Activated CD8-positive, alpha-beta memory T cell treated with anti-CD3 and anti-CD28 coated beads for 48 hours (primary cell): ENCODE data around the gene FAM193B.
"Not testable (repeated sequence)": the region's sequence is repeated elsewhere in the genome, so short reads cannot be mapped to it uniquely, and the experiment has no call there.

ENCODE experiments used
- DNase-seq, 3 experiments: peaks; one replicate each; pipeline ENCODE4 v3.0.0-alpha.2; 2020; ENCODE audit warnings: low read depth in 2 of 3, low spot score in 2 of 3

Gene FAM193B

DNA sequence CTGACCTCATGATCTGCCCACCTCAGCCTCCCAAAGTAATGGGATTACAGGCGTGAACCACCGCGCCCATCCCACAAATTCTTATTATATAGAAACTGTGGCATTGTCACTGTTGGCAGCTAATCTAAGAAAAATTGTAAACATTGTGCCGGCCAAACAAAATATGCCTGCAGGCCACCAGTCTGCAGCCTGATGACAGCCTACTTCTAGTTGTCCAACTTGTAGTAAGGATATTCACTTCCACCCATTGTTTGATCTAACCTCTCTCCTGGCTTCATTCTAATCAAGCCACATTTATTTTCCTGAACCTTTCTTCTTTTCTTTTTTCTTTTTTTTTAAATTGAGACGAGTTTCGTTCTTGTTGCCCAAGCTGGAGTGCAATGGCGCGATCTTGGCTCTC is 24.0 kb upstream of the FAM193B start:
- DNase-seq: no peak

DNA sequence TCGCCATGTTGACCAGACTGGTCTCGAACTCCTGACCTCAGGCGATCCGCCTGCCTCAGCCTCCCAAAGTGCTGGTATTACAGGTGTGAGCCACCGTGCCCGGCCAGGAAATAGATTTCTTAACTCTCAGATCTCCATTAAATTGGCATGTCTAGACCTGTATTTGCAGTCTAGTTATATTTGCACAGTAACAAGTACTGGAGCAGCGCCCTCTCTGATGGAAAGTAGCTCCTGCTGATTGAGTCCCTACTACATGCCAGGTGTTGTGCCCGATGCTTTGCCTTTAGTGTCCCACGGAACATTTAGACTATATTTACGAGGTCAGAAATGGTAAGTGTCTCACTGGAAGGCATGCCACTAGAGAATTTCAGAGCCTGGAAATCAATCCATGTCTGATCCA is 21.8 kb upstream of the FAM193B start:
- no peak for DNase-seq

DNA sequence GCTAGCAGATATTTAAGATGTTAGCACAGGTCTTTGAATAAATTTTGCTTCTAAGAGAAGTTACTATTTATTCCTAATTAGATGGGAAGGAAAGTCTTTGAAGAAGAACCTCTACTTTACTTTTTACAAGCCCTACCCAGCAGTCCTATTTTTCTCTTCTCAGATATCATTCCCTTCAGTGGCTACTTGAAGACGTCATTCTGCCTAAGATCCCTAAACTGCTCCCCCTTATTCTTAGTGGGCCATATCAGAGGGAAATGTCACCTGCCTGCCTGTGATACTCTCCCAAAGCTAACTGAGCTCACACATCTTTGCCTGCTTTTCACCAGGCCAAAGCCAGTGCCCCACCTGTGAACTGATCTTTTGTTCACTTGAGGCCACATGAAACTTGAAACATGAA is 21.1 kb upstream of the FAM193B start:
- no peak for DNase-seq

DNA sequence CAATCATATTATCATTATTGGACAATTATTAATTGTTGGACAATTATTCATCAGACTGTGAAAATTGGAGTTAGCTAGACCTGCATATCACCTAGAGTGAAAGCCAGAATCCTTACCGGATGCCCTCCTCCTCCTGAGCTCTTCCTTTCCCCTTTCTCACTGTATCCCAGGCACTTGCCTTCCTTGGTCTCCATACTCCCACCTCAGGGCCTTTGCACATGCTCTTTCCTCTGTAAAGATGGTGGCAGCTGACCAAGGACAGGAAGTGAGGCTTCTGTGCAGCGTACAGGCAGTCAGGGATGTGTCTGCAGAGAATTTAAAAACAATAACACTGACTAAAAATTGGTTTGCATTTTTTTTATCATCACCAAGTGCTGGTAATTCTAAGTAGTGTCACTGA is 15.5 kb upstream of the FAM193B start:
- no peak for DNase-seq

DNA sequence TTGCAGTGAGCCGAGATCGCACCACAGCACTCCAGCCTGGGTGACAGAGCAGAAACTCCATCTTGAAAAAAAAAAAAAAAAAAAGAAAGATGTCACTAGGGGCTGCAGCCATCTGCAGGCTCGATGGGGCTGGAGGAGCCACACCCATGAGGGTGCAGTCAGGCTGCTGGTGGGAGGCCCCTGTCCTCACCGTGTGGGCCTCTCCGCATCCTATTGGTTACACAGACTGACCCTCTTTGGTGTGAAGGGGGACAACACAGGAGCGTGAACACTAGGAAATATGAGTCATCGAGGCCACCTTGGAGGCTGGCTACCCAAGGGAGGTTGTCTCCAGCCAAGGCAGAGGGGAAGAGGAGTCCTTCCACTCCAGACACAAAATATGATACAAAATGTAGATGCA is 14.0 kb upstream of the FAM193B start:
- no peak for DNase-seq

DNA sequence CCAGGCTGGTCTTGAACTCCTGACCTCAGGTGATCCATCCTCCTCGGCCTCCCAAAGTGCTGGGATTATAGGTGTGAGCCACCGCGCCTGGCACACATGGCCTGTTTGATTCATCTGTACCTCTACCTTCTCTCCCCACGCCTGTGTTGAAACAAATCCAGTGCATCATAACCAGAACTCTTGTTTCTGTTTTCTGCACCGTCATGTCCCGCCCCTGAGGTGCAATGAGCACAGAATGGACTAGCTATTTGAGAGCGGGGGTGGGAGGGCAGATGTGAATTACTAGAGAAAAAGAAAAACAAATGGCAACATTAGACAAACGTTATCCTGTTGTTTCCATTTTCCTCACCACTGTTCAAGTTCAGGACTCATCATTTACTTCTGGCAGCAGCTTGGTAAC is 10.7 kb upstream of the FAM193B start:
- no peak for DNase-seq

DNA sequence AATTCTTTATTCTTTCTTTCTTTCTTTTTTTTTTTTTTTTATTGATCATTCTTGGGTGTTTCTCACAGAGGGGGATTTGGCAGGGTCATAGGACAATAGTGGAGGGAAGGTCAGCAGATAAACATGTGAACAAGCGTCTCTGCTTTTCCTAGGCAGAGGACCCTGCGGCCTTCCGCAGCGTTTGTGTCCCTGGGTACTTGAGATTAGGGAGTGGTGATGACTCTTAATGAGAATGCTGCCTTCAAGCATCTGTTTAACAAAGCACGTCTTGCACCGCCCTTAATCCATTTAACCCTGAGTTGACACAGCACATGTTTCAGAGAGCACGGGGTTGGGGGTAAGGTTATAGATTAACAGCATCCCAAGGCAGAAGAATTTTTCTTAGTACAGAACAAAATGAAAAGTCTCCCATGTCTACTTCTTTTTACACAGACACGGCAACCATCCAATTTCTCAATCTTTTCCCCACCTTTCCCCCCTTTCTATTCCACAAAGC is 5.1 kb upstream of the FAM193B start:
- DNase-seq: not testable (repeated sequence)

DNA sequence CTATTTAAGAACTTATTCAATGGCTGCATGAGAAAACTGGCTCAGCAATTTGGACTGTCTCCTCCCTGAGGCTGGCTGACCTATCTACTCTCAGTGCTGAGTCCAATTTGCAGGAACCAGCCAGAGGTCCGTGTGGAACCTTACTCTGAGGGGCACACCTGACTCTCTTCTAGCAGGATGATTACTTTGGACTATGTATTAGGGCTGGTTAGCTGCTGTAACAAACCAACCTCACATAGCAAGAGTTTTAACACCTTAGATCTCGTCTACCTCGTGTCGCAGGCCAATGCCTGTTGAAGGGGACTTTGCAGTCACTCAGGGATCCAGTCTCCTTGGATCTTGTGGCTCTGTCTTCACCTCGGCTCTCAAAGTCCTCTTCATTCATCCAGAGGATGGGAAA is 3.4 kb upstream of the FAM193B start:
- DNase-seq: no peak

DNA sequence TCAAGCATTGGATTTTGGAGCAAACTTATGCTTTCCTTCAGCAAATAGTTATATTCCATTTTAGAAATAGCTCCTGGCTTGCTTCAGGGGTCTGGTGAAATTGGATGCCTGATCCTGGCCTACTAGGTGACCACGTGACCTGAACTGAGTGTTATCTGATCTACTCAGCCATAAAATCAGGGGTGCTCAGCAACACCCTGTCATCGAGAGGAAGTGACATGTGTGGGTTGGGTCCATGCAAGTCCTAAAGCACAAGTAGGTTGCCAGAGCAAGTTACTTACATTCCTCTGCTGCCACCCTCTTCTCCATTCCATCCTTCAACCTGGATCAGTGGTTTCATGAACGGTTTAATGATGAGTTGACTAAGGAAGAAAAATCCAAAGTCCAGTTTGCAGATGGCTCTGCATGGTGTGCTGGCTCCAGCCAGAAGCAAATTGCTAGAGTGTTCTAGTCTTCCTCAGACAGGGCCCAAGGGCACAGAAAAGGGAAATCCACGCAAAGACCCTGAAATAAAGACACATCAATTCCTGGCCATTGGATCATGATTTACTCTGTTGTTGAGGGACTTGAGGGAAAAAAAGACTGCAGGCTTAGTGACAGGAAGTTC is 2.8 kb upstream of the FAM193B start:
- DNase-seq: no peak

DNA sequence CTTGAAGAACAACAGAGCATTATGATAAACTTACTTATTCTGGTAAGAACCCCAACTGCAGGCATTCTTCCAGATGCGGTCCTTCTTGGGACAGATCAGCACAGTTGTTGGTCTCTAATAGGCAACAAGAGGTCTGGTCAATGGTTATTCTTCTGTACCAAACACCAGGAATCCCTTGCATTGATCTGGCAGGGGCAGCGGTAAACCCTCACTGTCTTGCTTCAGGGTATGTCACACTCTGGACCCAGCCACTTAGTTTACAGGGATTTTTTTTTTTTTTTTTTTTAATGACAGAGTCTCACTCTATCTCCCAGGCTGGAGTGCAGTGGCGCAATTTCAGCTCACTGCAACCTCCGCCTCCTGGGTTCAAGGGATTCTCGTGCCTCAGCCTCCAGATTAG is 1.3 kb upstream of the FAM193B start:
- no peak for DNase-seq

DNA sequence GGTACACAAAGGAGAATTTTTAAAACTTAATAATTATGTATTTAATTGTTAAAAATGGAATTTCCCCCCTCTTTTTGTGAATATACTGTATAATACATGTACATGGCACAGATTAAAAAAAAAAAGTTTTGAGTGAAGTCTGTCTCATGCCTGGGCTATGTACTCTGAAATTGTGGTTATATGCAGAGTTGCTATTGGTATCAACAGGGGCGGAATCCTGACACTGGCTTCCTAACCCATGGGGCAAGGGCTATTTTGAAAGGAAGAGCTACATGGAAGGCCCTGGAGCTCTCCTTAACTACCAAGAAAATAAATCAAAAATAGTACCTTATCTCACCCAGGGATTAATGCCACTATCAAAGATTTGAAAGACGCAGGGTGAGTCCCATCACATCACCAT is 865 bp upstream of the FAM193B start:
- no peak for DNase-seq

DNA sequence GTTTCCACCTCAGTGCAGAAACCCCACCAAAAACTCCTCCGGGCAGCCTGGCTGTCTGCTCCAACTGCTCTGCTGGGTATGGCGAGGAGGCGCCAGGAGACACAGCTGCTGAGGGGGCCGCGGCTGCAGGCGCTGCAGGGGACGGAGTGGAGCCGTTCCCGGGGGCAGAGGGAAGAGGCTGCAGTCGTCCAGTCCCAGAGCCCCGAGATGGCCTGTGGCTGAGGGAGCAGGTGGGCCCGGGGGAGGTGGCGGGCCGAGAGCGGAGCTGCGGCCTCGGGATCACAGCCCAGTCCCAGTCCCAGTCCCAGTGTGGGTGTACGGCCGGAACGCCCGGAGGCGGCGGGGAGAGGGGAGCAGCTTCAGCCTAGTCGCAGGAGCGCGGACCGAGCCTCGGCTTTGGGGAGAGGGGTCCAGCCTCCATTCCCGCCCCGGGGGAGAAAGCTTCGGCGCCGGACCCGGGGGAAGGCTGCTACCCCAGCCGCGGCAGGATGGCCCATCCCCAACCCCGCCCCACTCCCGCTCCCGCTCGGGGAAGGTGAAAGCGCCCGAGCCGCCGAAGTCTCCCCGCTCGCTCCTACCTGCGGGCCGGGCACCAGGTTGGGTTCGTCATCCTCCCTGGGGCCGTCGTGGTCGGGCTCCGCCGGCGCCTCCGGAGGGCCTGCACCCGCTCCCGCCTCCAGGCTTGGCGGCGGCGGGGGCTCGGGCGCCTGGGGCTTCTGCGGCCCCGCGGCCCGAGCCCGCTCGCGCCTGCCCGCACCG is 513 bp downstream of the FAM193B start:
- peak in 2 of 3 experiments; percentile 8 to 29 for DNase-seq

DNA sequence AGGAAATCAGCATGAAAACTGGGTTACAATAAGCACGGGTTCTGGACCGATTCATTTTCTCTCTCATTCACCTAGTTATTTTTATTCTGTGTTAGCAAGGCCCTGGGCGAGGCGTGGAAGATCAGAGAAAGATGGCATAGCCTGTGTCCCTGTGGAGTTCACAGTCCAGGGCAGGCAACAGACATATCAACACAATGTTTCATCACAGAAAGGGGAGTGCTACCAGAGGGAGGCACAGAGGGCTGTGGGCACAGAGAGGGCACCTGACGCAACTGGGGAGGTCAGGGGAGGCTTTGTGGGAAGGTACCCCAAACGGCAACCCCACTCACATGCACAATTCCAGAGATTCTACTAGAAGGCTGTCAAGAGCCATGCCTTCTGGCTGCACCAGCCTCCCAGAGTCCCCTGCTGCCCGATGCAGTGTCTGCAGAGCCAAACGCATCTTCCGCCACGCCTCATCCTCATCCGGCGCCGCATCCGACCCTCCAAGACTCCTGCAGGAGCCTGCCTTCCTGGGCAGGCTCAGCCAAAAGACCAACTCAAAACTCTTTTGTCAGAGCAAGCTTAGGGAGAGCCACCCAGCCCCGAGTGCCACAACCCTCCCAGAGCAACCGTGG is 1.4 kb downstream of the FAM193B start:
- no peak for DNase-seq

DNA sequence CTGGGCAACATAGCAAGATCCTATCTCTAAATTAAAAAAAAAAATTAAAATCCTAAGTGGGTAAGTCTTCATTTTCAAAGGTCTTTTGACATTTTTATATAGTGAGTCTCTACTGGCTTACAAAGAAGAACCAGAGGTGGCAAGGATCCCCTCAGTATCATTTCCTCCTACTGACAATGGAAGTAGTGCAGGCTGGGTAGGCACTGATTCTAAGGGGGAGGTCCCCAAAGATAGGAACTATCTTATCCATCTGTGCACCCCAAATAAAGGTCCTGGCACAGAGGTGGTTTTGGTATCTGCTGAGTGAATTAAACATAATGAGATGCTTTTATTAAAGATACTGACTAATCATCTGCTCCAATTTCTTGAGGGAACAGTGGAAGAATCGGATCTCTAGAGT is 4.2 kb downstream of the FAM193B start:
- DNase-seq: no peak

DNA sequence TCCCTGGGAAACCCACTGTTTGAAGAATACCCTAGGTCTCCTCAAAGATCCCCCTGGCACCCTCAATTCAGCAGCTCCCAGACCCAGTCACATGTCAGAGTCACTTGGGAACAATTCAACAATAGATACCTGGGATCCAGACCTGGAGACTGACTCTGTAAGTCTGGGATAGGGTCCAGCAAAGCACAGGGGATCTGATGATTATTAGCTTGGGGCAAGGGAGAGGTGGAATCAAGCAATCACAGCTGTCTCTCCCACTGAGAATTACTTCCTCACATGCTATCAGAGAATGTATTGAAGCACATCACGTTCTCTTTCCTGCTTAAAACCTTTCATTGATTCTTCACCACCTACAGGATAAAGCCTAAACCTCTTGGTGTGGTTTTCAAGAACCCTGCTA is 5.9 kb downstream of the FAM193B start:
- no peak for DNase-seq

DNA sequence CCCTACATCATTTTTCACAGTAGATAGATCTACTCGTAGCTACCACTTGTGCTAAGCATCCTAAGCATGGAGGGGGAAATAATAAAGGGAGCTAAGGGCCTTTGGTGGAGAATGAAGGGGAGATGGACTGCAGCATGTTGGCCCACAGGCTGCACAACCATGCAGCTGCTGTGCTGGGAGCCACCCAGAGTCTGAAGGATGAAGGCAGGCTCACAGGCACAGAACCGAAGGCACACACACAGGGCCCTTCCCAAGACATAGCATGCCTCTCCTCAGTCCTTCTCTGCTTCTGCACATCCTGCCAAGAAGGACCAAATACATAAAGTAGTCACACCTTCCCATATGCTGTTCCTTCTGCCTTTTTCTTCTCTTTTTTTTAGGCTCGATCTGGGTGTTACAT is 6.6 kb downstream of the FAM193B start:
- DNase-seq: no peak

DNA sequence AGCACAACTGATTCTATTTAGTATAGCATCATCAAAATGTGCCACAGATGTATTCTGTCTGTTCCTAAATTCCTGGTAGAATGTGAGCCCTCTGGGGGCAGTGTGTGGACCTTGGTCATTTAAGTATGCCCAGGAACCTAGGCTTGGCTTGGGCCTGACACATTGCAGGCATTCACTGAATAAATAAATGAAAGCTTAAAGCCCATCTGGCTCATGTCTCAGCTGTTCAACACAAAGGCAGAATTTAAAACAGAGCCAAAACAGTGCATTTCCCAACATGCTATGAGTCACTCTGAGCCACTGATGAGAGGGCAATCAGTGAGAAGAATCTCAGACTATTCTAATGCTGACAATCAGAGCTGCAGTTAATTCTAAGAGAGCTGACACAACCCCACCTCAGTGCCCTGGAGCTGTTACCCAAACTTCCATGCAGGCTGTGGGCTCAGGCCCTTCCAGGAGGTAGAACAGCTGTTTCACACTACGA is 8.1 kb downstream of the FAM193B start:
- no peak for DNase-seq

DNA sequence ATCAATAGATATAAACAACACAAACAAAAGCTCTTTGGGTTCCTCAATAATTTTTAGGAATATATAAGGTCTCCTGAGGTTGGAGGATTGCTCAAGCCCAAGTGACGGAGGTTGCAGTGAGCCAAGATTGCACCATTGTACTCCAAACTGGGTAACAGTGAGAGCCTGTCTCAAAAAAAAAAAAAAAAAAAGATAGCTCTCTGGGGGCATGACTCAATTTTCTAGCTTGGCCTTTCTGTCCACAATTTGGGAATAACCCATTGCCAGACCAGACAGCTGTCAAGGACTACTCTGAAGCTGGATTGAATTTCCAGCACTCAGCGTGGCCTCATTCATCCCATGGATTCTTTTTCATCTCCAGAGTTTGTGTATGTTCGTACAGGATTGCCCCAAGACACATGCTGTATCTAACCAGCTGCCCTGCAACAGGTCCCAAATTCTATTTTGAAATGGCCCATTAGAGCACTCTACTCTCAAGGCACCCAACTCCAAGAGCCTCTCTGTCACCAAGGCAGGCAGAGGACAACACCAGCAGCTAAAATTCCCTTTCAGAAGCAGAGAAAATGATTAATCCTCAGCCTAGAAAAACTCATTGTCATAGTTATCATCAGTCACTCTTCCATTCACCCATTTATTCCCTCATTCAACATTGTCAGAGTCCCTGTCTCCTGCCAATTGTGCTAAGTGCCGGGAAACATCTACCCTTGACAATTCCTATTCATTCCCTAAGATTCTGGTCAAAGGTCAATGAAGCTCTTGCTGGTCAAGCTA is 8.7 kb downstream of the FAM193B start:
- DNase-seq: no peak

DNA sequence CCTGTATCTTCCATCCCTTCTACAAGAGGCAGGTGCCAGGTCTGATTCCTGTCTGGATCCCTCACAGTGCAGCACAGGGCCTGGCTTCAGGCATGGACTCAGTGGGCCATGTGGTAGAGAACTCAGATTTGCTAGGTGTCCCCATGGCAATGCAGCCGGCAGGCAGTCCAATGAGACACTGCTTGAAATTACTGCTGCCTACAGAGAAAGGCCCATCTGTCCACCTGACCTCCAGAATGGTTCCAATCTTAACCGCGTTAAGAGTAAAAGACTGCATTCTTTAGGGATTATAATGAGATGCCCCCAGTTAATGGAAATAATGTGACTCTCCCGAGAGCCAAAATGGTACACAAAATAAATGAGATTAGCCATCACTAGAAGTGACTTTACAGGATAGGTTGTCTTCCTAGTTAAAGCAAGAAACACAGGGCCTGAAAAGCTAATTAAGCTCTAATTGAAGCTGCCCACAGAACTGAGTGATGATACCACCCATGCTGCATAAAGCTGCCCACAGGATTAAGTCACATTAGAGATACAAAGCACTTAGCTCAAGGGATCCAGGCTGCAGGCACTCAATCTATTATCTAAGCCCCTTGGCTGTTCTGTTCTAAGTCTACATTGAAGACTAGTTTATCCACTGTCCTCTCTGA is 11.4 kb downstream of the FAM193B start:
- no peak for DNase-seq

DNA sequence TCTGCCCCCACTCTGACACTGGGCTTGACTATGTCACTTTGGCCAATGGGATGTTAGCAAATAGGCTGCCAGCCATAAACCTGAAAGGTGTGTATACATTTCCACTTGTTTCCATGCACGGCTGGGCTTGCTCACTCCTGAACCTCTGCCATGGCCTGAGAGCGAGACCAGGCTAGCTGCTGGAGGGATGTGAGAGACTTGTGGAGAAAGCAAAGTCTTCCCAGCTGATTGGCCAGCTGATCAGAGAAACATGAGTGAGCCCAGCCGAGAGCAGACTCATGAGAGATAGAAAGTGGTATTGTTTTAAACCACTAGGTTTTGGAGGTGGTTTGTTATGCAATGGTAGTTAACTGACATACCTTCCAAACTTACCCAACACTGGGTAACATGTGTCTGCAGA is 13.9 kb downstream of the FAM193B start:
- no peak for DNase-seq

DNA sequence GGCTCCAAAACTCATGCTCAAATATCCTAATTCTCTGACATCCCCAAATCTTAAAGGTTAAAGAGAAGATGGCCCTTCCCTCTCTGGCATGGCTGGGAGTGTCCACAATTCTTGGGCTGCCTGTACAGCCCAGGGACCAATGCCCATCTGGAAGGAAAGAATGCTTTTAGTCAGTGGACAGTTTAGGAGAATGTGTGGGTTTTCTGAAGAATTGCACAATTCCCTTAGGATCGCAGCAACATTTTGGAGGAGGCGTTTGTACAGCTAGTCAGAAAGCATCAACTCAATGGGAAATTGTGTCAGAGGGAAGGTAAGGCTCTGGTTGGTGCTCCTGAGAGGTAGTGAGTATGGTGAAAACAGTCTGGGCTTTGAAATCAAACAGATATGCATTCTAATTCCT is 15.0 kb downstream of the FAM193B start:
- no peak for DNase-seq
